ENCODE data around the gene MC1R.
A peak's percentile ranks its signal among the peaks of the same experiment; 100 is the strongest.

MC1R gene

DNA sequence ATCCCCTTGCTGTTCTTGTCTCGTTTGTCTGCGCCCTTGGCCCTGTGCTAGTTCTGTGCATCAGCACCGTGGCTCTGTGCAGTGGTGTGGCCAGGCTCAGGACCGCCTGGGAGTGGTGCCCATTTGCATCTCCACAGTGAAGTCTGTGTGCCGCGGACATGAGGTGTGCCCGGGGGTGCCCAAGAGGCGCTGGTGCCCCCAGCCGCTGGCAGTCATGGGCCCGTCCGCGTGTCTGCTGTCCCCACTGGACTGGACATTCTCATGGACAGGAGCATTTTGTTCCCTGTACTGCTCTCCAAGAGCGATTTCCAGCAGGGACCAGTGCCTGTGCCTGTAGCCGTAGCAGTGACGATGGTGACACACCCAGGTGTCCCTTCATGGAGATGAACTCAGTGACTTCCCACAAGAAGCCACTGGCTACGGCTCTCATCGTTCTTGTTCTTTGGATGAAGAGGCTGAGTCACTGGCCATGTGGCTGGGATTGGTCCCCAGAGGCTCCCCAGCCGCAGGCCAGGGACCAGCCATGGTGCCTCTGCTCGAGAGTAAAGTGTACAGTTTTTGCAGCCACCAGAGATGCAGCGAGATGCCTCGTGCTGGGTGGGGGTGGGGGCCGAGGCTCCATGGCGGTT lies 13.0 kb upstream of the MC1R start:
- no peak for DNase-seq (ENCODE audit: low read depth)
- TF ChIP-seq CTCF (IDR thresholded peaks at IDR 0.05; ENCODE audit: insufficient read depth, low read depth, low read length, missing control alignments): no peak
- H3K4me3 ChIP-seq (ENCODE audit: low read depth, low read length): no peak overlapping the region

- H3K4me3 ChIP-seq (ENCODE audit: low read depth, low read length): no peak overlapping the region
- DNase-seq (ENCODE audit: low read depth): no peak
- TF ChIP-seq CTCF (IDR thresholded peaks at IDR 0.05; ENCODE audit: insufficient read depth, low read depth, low read length, missing control alignments): no peak
These were observed 12.3 kb upstream of the MC1R start for GRCh38 chr16:89906140-89907025.

DNA sequence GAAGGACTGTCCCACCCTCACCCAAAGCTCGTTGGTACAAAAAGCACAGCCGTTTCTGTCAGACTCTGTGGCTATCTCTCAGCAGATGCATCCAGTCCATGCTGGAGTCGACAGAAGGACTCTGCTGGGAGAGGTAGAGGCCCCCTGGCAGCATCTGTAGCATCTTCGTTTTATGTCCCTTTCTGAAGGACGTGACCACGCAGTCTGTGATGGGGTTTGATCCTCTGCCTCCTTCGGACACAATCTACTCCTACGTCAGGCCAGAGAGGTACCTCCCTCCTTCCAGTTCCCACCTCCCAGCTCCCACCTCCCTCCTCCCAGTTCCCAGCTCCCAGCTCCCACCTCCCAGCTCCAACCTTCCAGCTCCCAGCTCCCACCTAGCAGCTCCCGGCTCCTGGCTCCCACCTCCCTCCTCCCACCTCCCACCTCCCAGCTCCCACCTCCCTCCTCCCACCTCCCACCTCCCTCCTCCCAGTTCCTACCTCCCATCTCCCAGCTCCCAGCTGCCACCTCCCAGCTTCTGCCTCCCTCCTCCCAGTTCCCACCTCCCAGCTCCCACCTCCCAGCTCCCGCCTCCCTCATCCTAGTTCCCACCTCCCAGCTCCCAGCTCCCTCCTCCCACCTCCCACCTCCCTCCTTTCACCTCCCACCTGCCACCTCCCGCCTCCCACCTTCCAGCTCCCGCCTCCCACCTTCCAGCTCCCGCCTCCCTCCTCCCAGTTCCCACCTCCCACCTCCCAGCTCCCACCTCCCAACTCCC lies 11.4 kb upstream of the MC1R start:
- DNase-seq (ENCODE audit: low read depth): no peak
- no peak overlapping the region for H3K4me3 ChIP-seq (ENCODE audit: low read depth, low read length)
- no peak for TF ChIP-seq CTCF (IDR thresholded peaks at IDR 0.05; ENCODE audit: insufficient read depth, low read depth, low read length, missing control alignments)

DNA sequence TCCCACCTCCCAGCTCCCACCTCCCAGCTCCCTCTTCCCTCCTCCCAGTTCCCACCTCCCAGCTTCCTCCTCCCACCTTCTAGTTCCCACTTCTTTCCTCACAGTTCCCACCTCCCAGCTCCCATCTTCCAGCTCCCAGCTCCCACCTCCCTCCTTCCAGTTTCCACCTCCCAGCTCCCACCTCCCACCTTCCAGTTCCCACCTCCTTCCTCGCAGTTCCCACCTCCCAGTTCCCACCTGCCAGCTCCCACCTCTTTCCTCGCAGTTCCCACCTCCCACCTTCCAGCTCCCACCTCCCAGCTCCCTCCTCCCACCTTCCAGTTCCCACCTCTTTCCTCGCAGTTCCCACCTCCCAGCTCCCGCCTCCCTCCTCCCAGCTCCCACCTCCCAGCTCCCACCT lies 10.4 kb upstream of the MC1R start:
- DNase-seq (ENCODE audit: low read depth): no peak
- H3K4me3 ChIP-seq (ENCODE audit: low read depth, low read length): no peak overlapping the region
- no peak for TF ChIP-seq CTCF (IDR thresholded peaks at IDR 0.05; ENCODE audit: insufficient read depth, low read depth, low read length, missing control alignments)

- H3K4me3 ChIP-seq (ENCODE audit: low read depth, low read length): no peak overlapping the region
- TF ChIP-seq CTCF (IDR thresholded peaks at IDR 0.05; ENCODE audit: insufficient read depth, low read depth, low read length, missing control alignments): peak; percentile 89
- DNase-seq (ENCODE audit: low read depth): peak; percentile 74
These were observed 8.6 kb upstream of the MC1R start for GRCh38 chr16:89909777-89910716.

DNA sequence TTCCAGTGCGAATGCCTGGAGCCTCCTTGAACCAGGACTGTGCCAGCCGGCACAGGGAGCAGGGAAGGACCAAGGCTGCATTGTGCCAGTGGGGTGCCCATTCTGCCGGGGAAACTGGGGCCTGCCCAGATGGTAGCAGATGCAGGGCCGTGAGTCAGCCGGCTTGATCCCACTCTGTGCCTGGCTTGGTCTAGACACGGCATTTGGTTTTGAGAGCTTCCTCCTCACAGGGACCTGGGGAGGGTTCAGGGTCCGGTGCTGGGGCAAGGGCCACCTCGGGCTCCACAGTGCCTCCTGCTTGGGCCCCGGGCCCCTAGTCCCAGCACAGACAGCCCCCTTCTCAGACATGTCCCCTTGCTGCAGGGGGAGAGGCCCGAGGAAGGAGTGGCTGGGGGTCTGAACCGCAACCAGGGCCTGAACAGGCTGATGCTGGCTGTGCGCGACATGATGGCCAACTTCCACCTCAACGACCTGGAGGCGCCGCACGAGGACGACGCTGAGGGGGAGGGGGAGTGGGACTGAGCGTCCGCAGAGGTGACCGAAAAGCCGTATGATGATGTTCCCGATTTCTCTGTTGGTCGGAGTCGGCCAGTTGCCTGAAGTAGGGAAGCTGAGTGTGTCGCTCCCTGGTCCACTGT lies 7.8 kb upstream of the MC1R start:
- H3K4me3 ChIP-seq (ENCODE audit: low read depth, low read length): no peak overlapping the region
- DNase-seq (ENCODE audit: low read depth): no peak
- TF ChIP-seq CTCF (IDR thresholded peaks at IDR 0.05; ENCODE audit: insufficient read depth, low read depth, low read length, missing control alignments): no peak
